ENCODE results near the gene GUCA2A.

Gene GUCA2A

DNA sequence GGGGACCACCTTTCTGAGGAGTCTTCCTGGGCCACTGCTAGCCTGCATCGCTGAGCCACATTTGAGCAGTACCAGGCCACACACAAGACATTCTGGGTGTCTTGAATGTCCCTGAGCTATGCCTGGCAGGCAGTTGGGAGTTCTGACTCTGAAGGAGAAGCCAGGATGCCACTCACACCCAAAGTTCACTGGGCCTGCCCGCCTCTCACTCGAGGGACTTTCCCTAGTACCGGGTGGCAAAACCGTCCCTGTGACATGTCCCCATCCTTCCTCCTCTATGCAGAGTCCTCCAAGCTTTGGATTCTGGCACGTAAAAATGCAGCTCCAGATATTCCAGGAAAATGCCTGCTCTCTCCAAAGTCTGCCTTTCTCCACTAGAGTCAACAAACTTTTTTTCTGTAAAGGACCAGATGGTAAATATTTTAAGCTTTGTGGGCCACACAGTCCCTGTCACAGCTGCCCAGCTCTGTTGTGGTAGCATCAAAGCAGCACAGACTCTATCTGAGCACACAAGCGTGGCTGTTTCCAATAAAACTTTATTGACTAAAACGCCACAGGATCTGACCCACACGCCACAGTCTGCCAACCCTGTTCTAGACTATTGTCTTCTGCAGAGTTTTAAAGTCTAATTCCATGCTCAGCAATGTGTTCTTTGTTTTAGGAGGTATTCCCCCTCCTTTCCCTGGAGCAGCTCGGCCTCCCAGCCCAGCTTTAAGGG lies 30.6 kb downstream of the GUCA2A start:
- H3K27ac ChIP-seq (ENCODE audit: low read depth, low read length) = no peak overlapping the region
- no peaks in the 10 kb centered on the region for H3F3A ChIP-seq (ENCODE audit: control insufficient read depth, insufficient read depth)
- no peaks in the 10 kb centered on the region for H3K36me3 ChIP-seq (ENCODE audit: control insufficient read depth, low read length)
- H3K4me2 ChIP-seq (ENCODE audit: low read length) = no peak overlapping the region
- H3K9me2 ChIP-seq (replicated peaks; ENCODE audit: control insufficient read depth, low read length) = no peaks in the 10 kb centered on the region
- no peaks in the 10 kb centered on the region for H3K4me1 ChIP-seq (ENCODE audit: control insufficient read depth, low read length)
- H3K27me3 ChIP-seq (ENCODE audit: control insufficient read depth, low read length) = peaks cover 2% of the 10 kb centered on the region; the same call in 1 of the 2 replicates
- H3K4me3 ChIP-seq (ENCODE audit: low read length) = no peak overlapping the region
- TF ChIP-seq EZH2phosphoT487 (IDR thresholded peaks at IDR 0.05; ENCODE audit: borderline replicate concordance, low read length) = no peak
- TF ChIP-seq, protein P1, sequence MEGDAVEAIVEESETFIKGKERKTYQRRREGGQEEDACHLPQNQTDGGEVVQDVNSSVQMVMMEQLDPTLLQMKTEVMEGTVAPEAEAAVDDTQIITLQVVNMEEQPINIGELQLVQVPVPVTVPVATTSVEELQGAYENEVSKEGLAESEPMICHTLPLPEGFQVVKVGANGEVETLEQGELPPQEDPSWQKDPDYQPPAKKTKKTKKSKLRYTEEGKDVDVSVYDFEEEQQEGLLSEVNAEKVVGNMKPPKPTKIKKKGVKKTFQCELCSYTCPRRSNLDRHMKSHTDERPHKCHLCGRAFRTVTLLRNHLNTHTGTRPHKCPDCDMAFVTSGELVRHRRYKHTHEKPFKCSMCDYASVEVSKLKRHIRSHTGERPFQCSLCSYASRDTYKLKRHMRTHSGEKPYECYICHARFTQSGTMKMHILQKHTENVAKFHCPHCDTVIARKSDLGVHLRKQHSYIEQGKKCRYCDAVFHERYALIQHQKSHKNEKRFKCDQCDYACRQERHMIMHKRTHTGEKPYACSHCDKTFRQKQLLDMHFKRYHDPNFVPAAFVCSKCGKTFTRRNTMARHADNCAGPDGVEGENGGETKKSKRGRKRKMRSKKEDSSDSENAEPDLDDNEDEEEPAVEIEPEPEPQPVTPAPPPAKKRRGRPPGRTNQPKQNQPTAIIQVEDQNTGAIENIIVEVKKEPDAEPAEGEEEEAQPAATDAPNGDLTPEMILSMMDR (IDR thresholded peaks at IDR 0.05; ENCODE audit: low read depth, low read length, poor library complexity, severe bottlenecking) = no peak
- H3K79me2 ChIP-seq (ENCODE audit: control insufficient read depth, low read length) = no peaks in the 10 kb centered on the region
- H3K9me3 ChIP-seq (ENCODE audit: control insufficient read depth, insufficient read depth, low read length) = no peaks in the 10 kb centered on the region
- H4K20me1 ChIP-seq (ENCODE audit: control insufficient read depth, insufficient read depth, low read depth, low read length) = no peaks in the 10 kb centered on the region

DNA sequence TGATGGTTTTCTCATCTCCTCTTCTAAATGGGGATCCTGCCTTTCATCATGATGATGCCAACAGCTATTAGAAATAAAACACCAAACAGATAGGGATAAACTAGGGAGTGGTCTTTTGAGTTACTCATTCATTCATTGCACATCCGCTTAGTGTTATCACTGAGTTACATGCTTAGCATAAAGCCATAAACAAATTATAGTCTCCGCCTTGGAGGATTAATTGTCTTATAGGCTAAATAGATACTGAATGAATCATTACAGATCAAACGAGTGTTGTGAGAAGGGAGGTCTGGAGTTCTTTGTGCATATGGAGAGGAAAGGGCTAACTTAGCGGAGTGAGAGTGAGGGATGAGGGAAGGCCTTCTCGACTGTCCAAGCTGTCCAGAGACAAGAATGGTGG lies 31.2 kb downstream of the GUCA2A start:
- peaks cover 5% of the 10 kb centered on the region for H3K27me3 ChIP-seq (ENCODE audit: control insufficient read depth, low read length)
- H3F3A ChIP-seq (ENCODE audit: control insufficient read depth, insufficient read depth) = no peaks in the 10 kb centered on the region
- no peak overlapping the region for H3K4me3 ChIP-seq (ENCODE audit: low read length)
- H3K9me3 ChIP-seq (ENCODE audit: control insufficient read depth, insufficient read depth, low read length) = no peaks in the 10 kb centered on the region
- H3K9me2 ChIP-seq (replicated peaks; ENCODE audit: control insufficient read depth, low read length) = no peaks in the 10 kb centered on the region
- H3K27ac ChIP-seq (ENCODE audit: low read depth, low read length) = no peak overlapping the region
- H3K4me1 ChIP-seq (ENCODE audit: control insufficient read depth, low read length) = no peaks in the 10 kb centered on the region
- no peaks in the 10 kb centered on the region for H3K79me2 ChIP-seq (ENCODE audit: control insufficient read depth, low read length)
- H3K4me2 ChIP-seq (ENCODE audit: low read length) = no peak overlapping the region
- no peaks in the 10 kb centered on the region for H4K20me1 ChIP-seq (ENCODE audit: control insufficient read depth, insufficient read depth, low read depth, low read length)
- H3K36me3 ChIP-seq (ENCODE audit: control insufficient read depth, low read length) = no peaks in the 10 kb centered on the region
- TF ChIP-seq EZH2phosphoT487 (IDR thresholded peaks at IDR 0.05; ENCODE audit: borderline replicate concordance, low read length) = no peak
- TF ChIP-seq, protein P1 (IDR thresholded peaks at IDR 0.05; ENCODE audit: low read depth, low read length, poor library complexity, severe bottlenecking) = no peak

DNA sequence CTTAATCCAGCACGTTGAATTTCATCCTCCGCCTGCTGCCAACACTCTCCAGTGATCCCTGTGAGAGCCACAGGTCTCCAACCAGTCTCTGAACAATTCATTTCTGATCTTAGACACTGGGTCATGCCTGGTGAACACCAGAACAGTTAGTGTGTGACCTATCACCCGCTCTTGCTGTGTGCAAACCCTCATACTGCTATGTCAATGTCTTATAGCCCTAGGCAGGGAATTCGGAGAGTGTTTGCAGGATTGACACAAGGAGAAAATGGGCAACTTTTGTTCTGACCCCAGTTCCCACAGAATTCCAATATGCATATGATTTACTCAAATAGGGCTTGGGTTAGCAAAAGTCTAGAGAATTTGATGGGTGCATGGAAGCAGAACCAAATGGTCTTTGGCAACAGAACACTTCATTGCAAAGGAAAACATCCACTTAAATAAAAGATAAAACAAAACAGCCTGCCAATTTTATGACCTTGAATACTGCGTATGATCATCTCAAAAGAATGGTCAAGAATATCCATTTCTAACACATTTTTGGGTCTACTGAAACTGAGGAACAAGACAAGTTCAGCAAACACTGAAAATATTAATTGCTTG lies 34.4 kb downstream of the GUCA2A start:
- no peak overlapping the region for H3K4me3 ChIP-seq (ENCODE audit: low read length)
- H3K27ac ChIP-seq (ENCODE audit: low read depth, low read length) = no peak overlapping the region
- H3K4me1 ChIP-seq (ENCODE audit: control insufficient read depth, low read length) = no peaks in the 10 kb centered on the region
- H3K36me3 ChIP-seq (ENCODE audit: control insufficient read depth, low read length) = no peaks in the 10 kb centered on the region
- no peak for TF ChIP-seq EZH2phosphoT487 (IDR thresholded peaks at IDR 0.05; ENCODE audit: borderline replicate concordance, low read length)
- TF ChIP-seq, protein P1 (IDR thresholded peaks at IDR 0.05; ENCODE audit: low read depth, low read length, poor library complexity, severe bottlenecking) = no peak
- no peaks in the 10 kb centered on the region for H4K20me1 ChIP-seq (ENCODE audit: control insufficient read depth, insufficient read depth, low read depth, low read length)
- no peaks in the 10 kb centered on the region for H3K9me3 ChIP-seq (ENCODE audit: control insufficient read depth, insufficient read depth, low read length)
- H3F3A ChIP-seq (ENCODE audit: control insufficient read depth, insufficient read depth) = no peaks in the 10 kb centered on the region
- H3K27me3 ChIP-seq (ENCODE audit: control insufficient read depth, low read length) = peaks cover 7% of the 10 kb centered on the region
- H3K79me2 ChIP-seq (ENCODE audit: control insufficient read depth, low read length) = no peaks in the 10 kb centered on the region
- H3K4me2 ChIP-seq (ENCODE audit: low read length) = no peak overlapping the region
- no peaks in the 10 kb centered on the region for H3K9me2 ChIP-seq (replicated peaks; ENCODE audit: control insufficient read depth, low read length)
